ENCODE data around the gene MSRB2.

DNA sequence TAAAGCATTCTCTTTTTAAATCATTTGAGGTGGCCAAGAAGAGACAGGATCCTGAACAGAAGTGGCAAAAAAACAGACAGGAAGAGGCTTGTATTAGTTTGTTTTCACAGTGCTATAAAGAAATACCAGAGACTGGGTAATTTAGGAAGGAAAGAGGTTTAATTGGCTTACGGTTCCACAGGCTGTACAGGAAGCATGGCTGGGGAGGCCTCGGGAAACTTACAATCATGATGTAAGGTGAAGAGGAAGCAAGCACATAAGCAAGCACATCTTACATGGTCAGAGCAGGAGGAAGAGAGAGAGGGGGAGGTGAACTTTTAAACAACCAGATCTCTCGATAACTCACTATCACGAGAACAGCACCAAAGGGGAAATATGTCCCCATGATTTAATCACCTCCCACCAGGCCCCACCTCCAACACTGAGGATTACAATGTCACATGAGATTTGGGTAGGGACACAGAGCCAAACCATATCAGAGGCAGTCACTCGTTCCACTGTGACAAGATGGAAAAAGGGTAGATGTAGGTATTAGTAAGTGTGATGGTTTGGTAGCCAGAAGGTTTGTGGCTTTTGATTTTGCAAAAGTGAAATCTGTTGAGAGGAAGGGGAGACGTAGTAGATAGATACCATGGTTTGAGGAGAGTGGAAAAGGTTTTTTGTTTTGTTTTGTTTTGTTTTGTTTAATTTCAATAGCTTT lies 5.1 kb downstream of the MSRB2 start:
- TF ChIP-seq, protein P1, sequence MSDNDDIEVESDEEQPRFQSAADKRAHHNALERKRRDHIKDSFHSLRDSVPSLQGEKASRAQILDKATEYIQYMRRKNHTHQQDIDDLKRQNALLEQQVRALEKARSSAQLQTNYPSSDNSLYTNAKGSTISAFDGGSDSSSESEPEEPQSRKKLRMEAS (IDR thresholded peaks at IDR 0.05): no peak
- TF ChIP-seq POLR2A (IDR thresholded peaks at IDR 0.05; ENCODE audit: low read length) (no peak), MAZ (IDR thresholded peaks at IDR 0.05; ENCODE audit: borderline replicate concordance, low read depth, low read length) (no peak), BHLHE40 (IDR thresholded peaks at IDR 0.05; ENCODE audit: low read depth, low read length) (no peak), FOSL2 (IDR thresholded peaks at IDR 0.05) (no peak), FOSL2 (CRISPR knock-in tag; IDR thresholded peaks at IDR 0.05) (no peak)
- TF ChIP-seq, protein P2, sequence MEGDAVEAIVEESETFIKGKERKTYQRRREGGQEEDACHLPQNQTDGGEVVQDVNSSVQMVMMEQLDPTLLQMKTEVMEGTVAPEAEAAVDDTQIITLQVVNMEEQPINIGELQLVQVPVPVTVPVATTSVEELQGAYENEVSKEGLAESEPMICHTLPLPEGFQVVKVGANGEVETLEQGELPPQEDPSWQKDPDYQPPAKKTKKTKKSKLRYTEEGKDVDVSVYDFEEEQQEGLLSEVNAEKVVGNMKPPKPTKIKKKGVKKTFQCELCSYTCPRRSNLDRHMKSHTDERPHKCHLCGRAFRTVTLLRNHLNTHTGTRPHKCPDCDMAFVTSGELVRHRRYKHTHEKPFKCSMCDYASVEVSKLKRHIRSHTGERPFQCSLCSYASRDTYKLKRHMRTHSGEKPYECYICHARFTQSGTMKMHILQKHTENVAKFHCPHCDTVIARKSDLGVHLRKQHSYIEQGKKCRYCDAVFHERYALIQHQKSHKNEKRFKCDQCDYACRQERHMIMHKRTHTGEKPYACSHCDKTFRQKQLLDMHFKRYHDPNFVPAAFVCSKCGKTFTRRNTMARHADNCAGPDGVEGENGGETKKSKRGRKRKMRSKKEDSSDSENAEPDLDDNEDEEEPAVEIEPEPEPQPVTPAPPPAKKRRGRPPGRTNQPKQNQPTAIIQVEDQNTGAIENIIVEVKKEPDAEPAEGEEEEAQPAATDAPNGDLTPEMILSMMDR (IDR thresholded peaks at IDR 0.05): no peak
- TF ChIP-seq, protein P3, sequence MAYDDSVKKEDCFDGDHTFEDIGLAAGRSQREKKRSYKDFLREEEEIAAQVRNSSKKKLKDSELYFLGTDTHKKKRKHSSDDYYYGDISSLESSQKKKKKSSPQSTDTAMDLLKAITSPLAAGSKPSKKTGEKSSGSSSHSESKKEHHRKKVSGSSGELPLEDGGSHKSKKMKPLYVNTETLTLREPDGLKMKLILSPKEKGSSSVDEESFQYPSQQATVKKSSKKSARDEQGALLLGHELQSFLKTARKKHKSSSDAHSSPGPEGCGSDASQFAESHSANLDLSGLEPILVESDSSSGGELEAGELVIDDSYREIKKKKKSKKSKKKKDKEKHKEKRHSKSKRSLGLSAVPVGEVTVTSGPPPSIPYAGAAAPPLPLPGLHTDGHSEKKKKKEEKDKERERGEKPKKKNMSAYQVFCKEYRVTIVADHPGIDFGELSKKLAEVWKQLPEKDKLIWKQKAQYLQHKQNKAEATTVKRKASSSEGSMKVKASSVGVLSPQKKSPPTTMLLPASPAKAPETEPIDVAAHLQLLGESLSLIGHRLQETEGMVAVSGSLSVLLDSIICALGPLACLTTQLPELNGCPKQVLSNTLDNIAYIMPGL (CRISPR knock-in tag; IDR thresholded peaks at IDR 0.05; ENCODE audit: borderline replicate concordance): no peak

All from A549 (cell line).